ENCODE measurements around the gene NMUR1.

DNA sequence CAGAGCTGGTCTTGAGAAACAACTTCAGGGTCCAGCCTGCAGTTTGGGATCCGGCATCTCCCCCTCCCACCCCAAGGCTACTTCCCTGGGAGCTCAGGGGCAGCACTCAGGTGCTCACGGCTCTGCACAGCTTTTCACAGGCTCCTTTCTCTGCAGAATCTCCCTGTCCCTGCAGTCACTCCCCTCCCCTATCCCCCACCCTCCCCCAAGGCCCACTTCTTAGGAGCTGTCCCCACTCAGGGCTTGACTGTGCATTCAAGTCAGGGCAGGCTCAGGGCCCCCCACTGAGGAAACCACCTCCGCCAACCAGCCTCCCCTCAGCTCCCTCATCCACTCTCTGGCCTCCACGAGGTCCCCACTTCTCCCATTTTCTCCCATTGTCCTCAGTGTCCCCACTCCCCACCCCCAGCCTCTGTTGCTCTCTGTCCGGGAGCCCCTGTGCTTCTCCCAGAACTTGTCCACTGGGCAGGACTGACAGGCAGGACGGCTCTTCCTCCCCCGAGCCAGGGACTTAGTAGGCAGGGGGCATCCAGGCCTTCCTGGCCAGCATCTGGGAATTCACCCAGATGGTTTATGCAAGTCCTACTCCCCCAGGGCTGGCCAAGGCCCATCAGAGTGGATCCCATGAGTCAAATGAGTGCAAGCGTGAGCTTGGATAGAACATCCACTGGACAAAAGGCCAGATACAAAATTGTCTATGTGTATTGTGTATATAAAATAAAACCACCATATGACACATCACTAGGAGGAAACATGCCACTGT lies 7.6 kb downstream of the NMUR1 start:
- no peak for TF ChIP-seq EZH2 (IDR thresholded peaks at IDR 0.05; ENCODE audit: insufficient read depth, low read length)
- TF ChIP-seq, protein P1, sequence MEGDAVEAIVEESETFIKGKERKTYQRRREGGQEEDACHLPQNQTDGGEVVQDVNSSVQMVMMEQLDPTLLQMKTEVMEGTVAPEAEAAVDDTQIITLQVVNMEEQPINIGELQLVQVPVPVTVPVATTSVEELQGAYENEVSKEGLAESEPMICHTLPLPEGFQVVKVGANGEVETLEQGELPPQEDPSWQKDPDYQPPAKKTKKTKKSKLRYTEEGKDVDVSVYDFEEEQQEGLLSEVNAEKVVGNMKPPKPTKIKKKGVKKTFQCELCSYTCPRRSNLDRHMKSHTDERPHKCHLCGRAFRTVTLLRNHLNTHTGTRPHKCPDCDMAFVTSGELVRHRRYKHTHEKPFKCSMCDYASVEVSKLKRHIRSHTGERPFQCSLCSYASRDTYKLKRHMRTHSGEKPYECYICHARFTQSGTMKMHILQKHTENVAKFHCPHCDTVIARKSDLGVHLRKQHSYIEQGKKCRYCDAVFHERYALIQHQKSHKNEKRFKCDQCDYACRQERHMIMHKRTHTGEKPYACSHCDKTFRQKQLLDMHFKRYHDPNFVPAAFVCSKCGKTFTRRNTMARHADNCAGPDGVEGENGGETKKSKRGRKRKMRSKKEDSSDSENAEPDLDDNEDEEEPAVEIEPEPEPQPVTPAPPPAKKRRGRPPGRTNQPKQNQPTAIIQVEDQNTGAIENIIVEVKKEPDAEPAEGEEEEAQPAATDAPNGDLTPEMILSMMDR (IDR thresholded peaks at IDR 0.05; ENCODE audit: insufficient read depth, low read depth, low read length), result no peak
